Measurements from ENCODE around the gene HIBADH. TPM values are rescaled to one million over a fixed set of nuclear protein-coding genes. Genes with fewer than 3 reads are reported as not detected.

Gene HIBADH
- total and polyA plus RNA-seq, 2 of the 4 experiments (the other 2 are of a cell fraction): 36.6 to 52.5 TPM

- no peak overlapping the region for H3K9ac ChIP-seq (ENCODE audit: low read depth, low read length)
- no peak overlapping the region for H2AK5ac ChIP-seq (ENCODE audit: low read depth, low read length)
- H3K56ac ChIP-seq (ENCODE audit: extremely low read depth, insufficient read depth, low read length): no peak overlapping the region
- H3K4ac ChIP-seq (ENCODE audit: low read depth, low read length): no peak overlapping the region
- intact Hi-C loops (cut with micrococcal nuclease) (no loop called here), in situ Hi-C loops (cut with MboI; ENCODE audit: low sequenced_read_pairs) (no loop called here), dilution Hi-C loops (cut with HindIII; ENCODE audit: low sequenced_read_pairs, unreplicated experiment) (no loop called here)
- no peak overlapping the region for H4K5ac ChIP-seq (ENCODE audit: low read depth, low read length)
- H3K4me1 ChIP-seq (ENCODE audit: control insufficient read depth, insufficient read depth, low read length): no peaks in the 10 kb centered on the region
- H3K79me1 ChIP-seq (ENCODE audit: low read depth in 1 of 2, low read length in 2 of 2): no peaks in the 10 kb centered on the region
- H4K8ac ChIP-seq (ENCODE audit: low read depth in 2 of 2, low read length in 2 of 2): no peak overlapping the region
- no peak for ATAC-seq (ENCODE audit: low read depth)
- H3K14ac ChIP-seq (replicated peaks; ENCODE audit: low read depth, low read length): no peak overlapping the region
- H2BK15ac ChIP-seq (ENCODE audit: low read depth, low read length): no peak overlapping the region
- H2AK9ac ChIP-seq (replicated peaks; ENCODE audit: low read depth, low read length, poor library complexity): no peak overlapping the region
- H2BK20ac ChIP-seq (ENCODE audit: low read depth, low read length): no peak overlapping the region
- H3K18ac ChIP-seq (ENCODE audit: low read depth, low read length): no peak overlapping the region
- no peak for DNase-seq
- TF ChIP-seq, protein P1, sequence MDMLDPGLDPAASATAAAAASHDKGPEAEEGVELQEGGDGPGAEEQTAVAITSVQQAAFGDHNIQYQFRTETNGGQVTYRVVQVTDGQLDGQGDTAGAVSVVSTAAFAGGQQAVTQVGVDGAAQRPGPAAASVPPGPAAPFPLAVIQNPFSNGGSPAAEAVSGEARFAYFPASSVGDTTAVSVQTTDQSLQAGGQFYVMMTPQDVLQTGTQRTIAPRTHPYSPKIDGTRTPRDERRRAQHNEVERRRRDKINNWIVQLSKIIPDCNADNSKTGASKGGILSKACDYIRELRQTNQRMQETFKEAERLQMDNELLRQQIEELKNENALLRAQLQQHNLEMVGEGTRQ (IDR thresholded peaks at IDR 0.05; ENCODE audit: low read depth, low read length): no peak
- TF ChIP-seq CTCF (conservative IDR thresholded peaks at IDR 0.05; ENCODE audit: low read depth, low read length) (no peak), SMC3 (IDR thresholded peaks at IDR 0.05; ENCODE audit: low read depth, low read length) (no peak), MAZ (IDR thresholded peaks at IDR 0.05; ENCODE audit: borderline replicate concordance, low read depth, low read length) (no peak), NFE2L2 (IDR thresholded peaks at IDR 0.05; ENCODE audit: low read depth, low read length) (no peak), FOS (IDR thresholded peaks at IDR 0.05; ENCODE audit: low read depth, low read length) (no peak), BHLHE40 (IDR thresholded peaks at IDR 0.05; ENCODE audit: low read depth, low read length) (no peak)
- TF ChIP-seq, protein P2, sequence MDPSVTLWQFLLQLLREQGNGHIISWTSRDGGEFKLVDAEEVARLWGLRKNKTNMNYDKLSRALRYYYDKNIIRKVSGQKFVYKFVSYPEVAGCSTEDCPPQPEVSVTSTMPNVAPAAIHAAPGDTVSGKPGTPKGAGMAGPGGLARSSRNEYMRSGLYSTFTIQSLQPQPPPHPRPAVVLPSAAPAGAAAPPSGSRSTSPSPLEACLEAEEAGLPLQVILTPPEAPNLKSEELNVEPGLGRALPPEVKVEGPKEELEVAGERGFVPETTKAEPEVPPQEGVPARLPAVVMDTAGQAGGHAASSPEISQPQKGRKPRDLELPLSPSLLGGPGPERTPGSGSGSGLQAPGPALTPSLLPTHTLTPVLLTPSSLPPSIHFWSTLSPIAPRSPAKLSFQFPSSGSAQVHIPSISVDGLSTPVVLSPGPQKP (IDR thresholded peaks at IDR 0.05; ENCODE audit: borderline replicate concordance, low read depth, low read length): no peak
- H2BK5ac ChIP-seq (ENCODE audit: low read depth, low read length, poor library complexity, severe bottlenecking): no peak overlapping the region
- ChIA-PET POLR2A (ENCODE audit: unreplicated experiment) (no interaction called here), CTCF (no interaction called here)
- H3K9me1 ChIP-seq (ENCODE audit: insufficient read depth, low read length): 0 out of 2 replicates have a peak, but pooled peaks cover 3% of the 10 kb centered on the region
- no peak overlapping the region for H2AFZ ChIP-seq (replicated peaks; ENCODE audit: low read length, poor library complexity)
- H3K27ac ChIP-seq (ENCODE audit: insufficient read depth, low read length): no peak overlapping the region
- no peaks in the 10 kb centered on the region for H4K20me1 ChIP-seq (ENCODE audit: insufficient read depth, low read length)
- no peak overlapping the region for H4K91ac ChIP-seq (ENCODE audit: insufficient read depth, low read depth, low read length)
- H3K9me3 ChIP-seq (ENCODE audit: control insufficient read depth, insufficient read depth, low read length): no peaks in the 10 kb centered on the region
- WGBS, 2 experiments (ENCODE audit: extremely low coverage in 2 of 2, insufficient read length in 1 of 2): no CpG with 5 or more reads among the region's 2 CpGs
- H3K23ac ChIP-seq (ENCODE audit: low read depth, low read length): no peak overlapping the region
- no peaks in the 10 kb centered on the region for H3K36me3 ChIP-seq (ENCODE audit: control insufficient read depth, insufficient read depth, low read length)
- H2BK120ac ChIP-seq (ENCODE audit: low read depth, low read length): no peak overlapping the region
- H3K4me3 ChIP-seq (ENCODE audit: insufficient read depth, low read depth, low read length): no peak overlapping the region
- no peak overlapping the region for H3K4me2 ChIP-seq (ENCODE audit: low read depth, low read length)
- H3K27me3 ChIP-seq (ENCODE audit: control insufficient read depth, insufficient read depth, low read length): no peaks in the 10 kb centered on the region
- BruUV-seq (replicated peaks): no TSS peak
Measured at GRCh38 chr7:27670177-27670576, 7.5 kb upstream of the HIBADH start.

Data from IMR-90 (cell line).